Trophoblast cell (in vitro differentiated cells and primary cell): ENCODE data around the gene TMPRSS11D.

Experiments
- DNase-seq, 2 donors: peaks; one replicate each; pipeline ENCODE4 v3.0.0-alpha.2; 2016
- H2AFZ ChIP-seq: 2 replicates; pipeline ENCODE4 v1.6.1; 2013; ENCODE audit warnings: low read length, moderate library complexity, mild to moderate bottlenecking; ENCODE audit not compliant: insufficient read depth, poor library complexity
- H2AK5ac ChIP-seq: 2 replicates; pipeline ENCODE4 v1.6.1; 2013; ENCODE audit warnings: mild to moderate bottlenecking, low read length
- H2BK120ac ChIP-seq: 2 replicates; pipeline ENCODE4 v1.6.1; 2013; ENCODE audit warnings: low read length, mild to moderate bottlenecking, moderate library complexity; ENCODE audit not compliant: insufficient read depth, poor library complexity
- H2BK12ac ChIP-seq: 2 replicates; pipeline ENCODE4 v1.6.1; 2013; ENCODE audit warnings: mild to moderate bottlenecking, low read length, moderate library complexity
- H2BK5ac ChIP-seq: 2 replicates; pipeline ENCODE4 v1.6.1; 2013; ENCODE audit warnings: low read length, low read depth, moderate library complexity, mild to moderate bottlenecking; ENCODE audit not compliant: poor library complexity
- H3K14ac ChIP-seq: 2 replicates; pipeline ENCODE4 v1.6.1; 2013; ENCODE audit warnings: mild to moderate bottlenecking, low read length
- H3K18ac ChIP-seq: 2 replicates; pipeline ENCODE4 v1.6.1; 2013; ENCODE audit warnings: mild to moderate bottlenecking, low read length
- H3K23ac ChIP-seq: 2 replicates; pipeline ENCODE4 v1.6.1; 2013; ENCODE audit warnings: low read length
- H3K27ac ChIP-seq: 2 replicates; pipeline ENCODE4 v1.5.1; 2013; ENCODE audit warnings: low read depth, mild to moderate bottlenecking, inconsistent platforms, low read length, moderate library complexity
- H3K27me3 ChIP-seq: 2 replicates; pipeline ENCODE4 v1.6.1; 2013; ENCODE audit warnings: inconsistent platforms, mild to moderate bottlenecking, low read length, moderate library complexity; ENCODE audit not compliant: insufficient read depth
- H3K36me3 ChIP-seq, 2 experiments: 1 replicate in 1 of 2; 2 replicates in 1 of 2; pipeline ENCODE4 v1.6.1; 2013; ENCODE audit warnings: low read length in 2 of 2, mild to moderate bottlenecking in 2 of 2, moderate library complexity in 1 of 2; ENCODE audit not compliant: insufficient read depth in 2 of 2, control insufficient read depth in 1 of 2
- H3K4ac ChIP-seq: 2 replicates; pipeline ENCODE4 v1.6.1; 2013; ENCODE audit warnings: low read depth, mild to moderate bottlenecking, low read length, moderate library complexity
- H3K4me1 ChIP-seq, 2 experiments: 1 replicate in 1 of 2; 2 replicates in 1 of 2; pipeline ENCODE4 v1.6.1; 2013; ENCODE audit warnings: low read length in 2 of 2, mild to moderate bottlenecking in 2 of 2, moderate library complexity in 1 of 2; ENCODE audit not compliant: insufficient read depth in 2 of 2, control insufficient read depth in 1 of 2
- H3K4me2 ChIP-seq: 2 replicates; pipeline ENCODE4 v1.6.1; 2013; ENCODE audit warnings: inconsistent platforms, mild to moderate bottlenecking, low read length, moderate library complexity
- H3K4me3 ChIP-seq: 2 replicates; pipeline ENCODE4 v1.5.1; 2013; ENCODE audit warnings: mild to moderate bottlenecking, low read depth, low read length, inconsistent platforms
- H3K79me1 ChIP-seq: one replicate; pipeline ENCODE4 v1.6.1; 2013; ENCODE audit warnings: low read length
- H3K79me2 ChIP-seq: 2 replicates; pipeline ENCODE4 v1.6.1; 2013; ENCODE audit warnings: low read length, mild to moderate bottlenecking; ENCODE audit not compliant: control insufficient read depth, insufficient read depth, poor library complexity
- H3K9ac ChIP-seq: 2 replicates; pipeline ENCODE4 v1.6.1; 2013; ENCODE audit warnings: mild to moderate bottlenecking, low read length
- H3K9me3 ChIP-seq: 2 replicates; pipeline ENCODE4 v1.6.1; 2013; ENCODE audit warnings: low read depth, mild to moderate bottlenecking, control low read depth, inconsistent platforms, low read length; ENCODE audit not compliant: insufficient read depth
- H4K12ac ChIP-seq: 2 replicates; pipeline ENCODE4 v1.6.1; 2013; ENCODE audit warnings: low read depth, mild to moderate bottlenecking, low read length, moderate library complexity
- H4K8ac ChIP-seq: 2 replicates; pipeline ENCODE4 v1.6.1; 2013; ENCODE audit warnings: low read depth, mild to moderate bottlenecking, low read length, moderate library complexity
- H4K91ac ChIP-seq: one replicate; pipeline ENCODE4 v1.6.1; 2013; ENCODE audit warnings: low read depth, mild to moderate bottlenecking, low read length, moderate library complexity
- WGBS: extraction: QIAGEN DNeasy Blood & Tissue Kit; methylation state at CpG from one replicate; pipeline ENCODE4 v1.1.7; 2013; ENCODE audit warnings: missing lambda C conversion rate; ENCODE audit not compliant: insufficient read length, insufficient coverage; ENCODE audit errors: extremely low coverage; 5-methylcytosine and 5-hydroxymethylcytosine counted together

TMPRSS11D gene

DNA sequence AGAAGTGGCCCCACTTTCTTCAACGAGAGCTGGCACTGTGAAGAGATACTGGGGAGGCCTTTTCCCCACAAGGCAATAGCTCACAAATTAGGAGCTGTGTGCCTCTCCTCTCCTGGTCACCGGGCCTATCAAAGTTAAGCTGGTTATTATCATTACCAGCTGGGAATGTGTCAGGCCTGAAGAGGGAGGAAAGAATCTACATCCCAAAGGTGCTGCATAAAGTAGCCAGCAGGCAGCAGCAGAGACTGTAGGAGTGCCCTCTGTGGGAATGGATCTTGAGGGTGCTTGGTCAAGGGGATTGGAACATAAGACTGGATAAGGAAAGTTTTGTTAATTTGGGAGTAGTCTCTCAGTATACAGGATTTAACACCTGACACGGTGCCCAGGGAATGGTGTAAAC is 9.1 kb upstream of the TMPRSS11D start:
- H3K27ac ChIP-seq: no peak overlapping the region
- H3K27me3 ChIP-seq: no peaks in the 10 kb centered on the region
- H3K4me3 ChIP-seq: no peak overlapping the region
- H4K12ac ChIP-seq: no peak overlapping the region
- no peak overlapping the region for H2AK5ac ChIP-seq
- no peaks in the 10 kb centered on the region for H3K4me1 ChIP-seq
- H3K4me2 ChIP-seq: no peak overlapping the region
- H3K9me3 ChIP-seq: no peaks in the 10 kb centered on the region
- no peak overlapping the region for H3K23ac ChIP-seq
- no peak overlapping the region for H2BK120ac ChIP-seq
- H3K4ac ChIP-seq: no peak overlapping the region
- H3K18ac ChIP-seq: no peak overlapping the region
- H3K79me2 ChIP-seq: no peaks in the 10 kb centered on the region
- DNase-seq: no peak
- no peak overlapping the region for H2BK5ac ChIP-seq
- H4K8ac ChIP-seq: no peak overlapping the region
- no peak overlapping the region for H2AFZ ChIP-seq
- no peak overlapping the region for H2BK12ac ChIP-seq
- H3K9ac ChIP-seq: no peak overlapping the region
- no CpG with 5 or more reads among the region's 3 CpGs for WGBS
- no peak overlapping the region for H4K91ac ChIP-seq
- H3K79me1 ChIP-seq: no peaks in the 10 kb centered on the region
- H3K36me3 ChIP-seq: no peaks in the 10 kb centered on the region
- H3K14ac ChIP-seq: no peak overlapping the region

DNA sequence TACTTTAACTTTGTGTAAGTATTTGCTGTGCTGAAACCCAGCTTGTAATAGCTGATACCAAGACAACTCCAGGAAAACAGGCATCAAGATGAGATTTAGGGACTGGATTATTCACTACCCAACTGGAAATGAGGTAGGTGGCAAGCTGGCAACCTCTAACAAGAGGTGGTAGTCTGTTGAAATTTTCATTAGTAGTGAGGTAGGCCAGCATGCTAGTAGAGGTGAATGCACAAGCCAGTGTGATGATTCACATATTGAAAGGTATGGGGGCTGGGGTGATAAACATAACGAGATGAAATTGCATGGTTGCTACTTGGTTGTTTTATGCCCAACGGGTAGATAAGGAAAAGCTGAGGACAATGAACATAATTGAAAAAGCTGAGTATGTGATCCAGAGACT is 8.5 kb upstream of the TMPRSS11D start:
- H4K8ac ChIP-seq: no peak overlapping the region
- no peak overlapping the region for H3K4me3 ChIP-seq
- no peak for DNase-seq
- H3K14ac ChIP-seq: no peak overlapping the region
- H3K4ac ChIP-seq: no peak overlapping the region
- H3K9ac ChIP-seq: no peak overlapping the region
- no peak overlapping the region for H2BK5ac ChIP-seq
- H3K4me2 ChIP-seq: no peak overlapping the region
- no peaks in the 10 kb centered on the region for H3K27me3 ChIP-seq
- no peak overlapping the region for H2BK120ac ChIP-seq
- H3K79me2 ChIP-seq: no peaks in the 10 kb centered on the region
- H4K91ac ChIP-seq: no peak overlapping the region
- no peak overlapping the region for H2AFZ ChIP-seq
- no peak overlapping the region for H3K18ac ChIP-seq
- WGBS: no CpG with 5 or more reads among the region's 2 CpGs
- H2BK12ac ChIP-seq: no peak overlapping the region
- no peaks in the 10 kb centered on the region for H3K9me3 ChIP-seq
- H4K12ac ChIP-seq: no peak overlapping the region
- H3K27ac ChIP-seq: no peak overlapping the region
- H3K23ac ChIP-seq: no peak overlapping the region
- no peaks in the 10 kb centered on the region for H3K79me1 ChIP-seq
- no peaks in the 10 kb centered on the region for H3K36me3 ChIP-seq
- no peaks in the 10 kb centered on the region for H3K4me1 ChIP-seq
- H2AK5ac ChIP-seq: no peak overlapping the region

DNA sequence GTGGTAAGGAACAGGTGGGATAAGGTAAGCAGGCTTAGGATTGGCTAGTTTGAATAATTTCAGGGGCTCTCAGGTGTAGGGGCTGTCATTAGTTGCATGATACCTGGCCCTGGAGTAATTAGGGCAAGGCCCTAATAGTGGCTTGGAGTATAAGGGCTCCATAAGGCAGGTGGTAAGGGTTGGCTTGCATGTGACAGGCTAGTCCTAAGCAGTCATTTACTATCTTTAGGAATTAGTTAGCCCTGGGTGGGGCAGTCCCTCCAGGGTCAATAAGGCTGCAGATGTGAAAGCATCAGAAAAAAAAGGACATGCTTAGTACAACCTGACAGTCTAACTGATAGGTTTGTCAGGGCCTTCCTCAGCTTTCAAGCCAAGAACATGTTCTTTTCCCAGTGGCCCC is 7.8 kb upstream of the TMPRSS11D start:
- Histone ChIP-seq H3K79me1 (no peaks in the 10 kb centered on the region), H3K23ac (no peak overlapping the region)

DNA sequence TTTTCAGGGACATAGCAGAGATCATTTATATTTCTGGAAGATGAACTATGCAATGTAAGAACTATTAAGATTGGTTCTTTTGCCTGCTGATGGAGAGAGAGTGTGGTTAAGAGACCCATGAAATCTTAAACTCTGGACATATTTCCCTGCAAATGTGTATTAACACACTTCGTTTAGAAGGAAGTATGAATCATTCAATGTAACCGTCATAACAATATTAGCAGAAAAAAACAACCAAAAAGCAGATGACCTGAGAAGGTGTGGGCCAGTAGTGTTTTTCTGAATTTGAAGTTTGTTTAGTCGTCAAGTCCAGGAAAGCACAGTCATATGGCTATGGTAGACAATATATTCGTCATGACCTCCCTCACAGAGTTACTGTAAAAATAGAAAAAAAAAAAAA is 2.5 kb upstream of the TMPRSS11D start:
- H2BK5ac ChIP-seq: no peak overlapping the region
- H2AFZ ChIP-seq: no peak overlapping the region
- H3K36me3 ChIP-seq: no peaks in the 10 kb centered on the region
- no peak overlapping the region for H2AK5ac ChIP-seq
- H4K12ac ChIP-seq: no peak overlapping the region
- no peak overlapping the region for H2BK120ac ChIP-seq
- no peaks in the 10 kb centered on the region for H3K79me2 ChIP-seq
- no peak overlapping the region for H3K4ac ChIP-seq
- no peak overlapping the region for H4K8ac ChIP-seq
- no peaks in the 10 kb centered on the region for H3K27me3 ChIP-seq
- no peak overlapping the region for H4K91ac ChIP-seq
- H3K4me3 ChIP-seq: no peak overlapping the region
- no peaks in the 10 kb centered on the region for H3K4me1 ChIP-seq
- no peak overlapping the region for H2BK12ac ChIP-seq
- H3K9me3 ChIP-seq: no peaks in the 10 kb centered on the region
- H3K9ac ChIP-seq: no peak overlapping the region
- H3K23ac ChIP-seq: no peak overlapping the region
- H3K4me2 ChIP-seq: no peak overlapping the region
- H3K27ac ChIP-seq: no peak overlapping the region
- H3K18ac ChIP-seq: no peak overlapping the region
- H3K79me1 ChIP-seq: no peaks in the 10 kb centered on the region
- no peak overlapping the region for H3K14ac ChIP-seq
- no peak for DNase-seq
- no CpG with 5 or more reads among the region's 4 CpGs for WGBS

More for the DNA sequence above, 7.8 kb upstream of the TMPRSS11D start:
- H3K9ac ChIP-seq: no peak overlapping the region
- H2AFZ ChIP-seq: no peak overlapping the region
- no peak overlapping the region for H3K18ac ChIP-seq
- no peak overlapping the region for H3K4ac ChIP-seq
- H4K8ac ChIP-seq: no peak overlapping the region
- no peak overlapping the region for H3K4me3 ChIP-seq
- H3K27ac ChIP-seq: no peak overlapping the region
- H3K14ac ChIP-seq: no peak overlapping the region
- H3K4me1 ChIP-seq: no peaks in the 10 kb centered on the region
- no peak overlapping the region for H2BK120ac ChIP-seq
- no peak overlapping the region for H2AK5ac ChIP-seq
- H4K91ac ChIP-seq: no peak overlapping the region
- H3K36me3 ChIP-seq: no peaks in the 10 kb centered on the region
- no peak overlapping the region for H2BK5ac ChIP-seq
- H4K12ac ChIP-seq: no peak overlapping the region
- no peaks in the 10 kb centered on the region for H3K27me3 ChIP-seq
- H2BK12ac ChIP-seq: no peak overlapping the region
- no peak overlapping the region for H3K4me2 ChIP-seq
- no peaks in the 10 kb centered on the region for H3K79me2 ChIP-seq
- DNase-seq: no peak
- no peaks in the 10 kb centered on the region for H3K9me3 ChIP-seq
